ENCODE results near the gene SPEM3. TPM values are rescaled to one million over a fixed set of nuclear protein-coding genes. Genes with fewer than 3 reads are reported as not detected.
"Not testable (repeated sequence)": the region's sequence is repeated elsewhere in the genome, so short reads cannot be mapped to it uniquely, and the experiment has no call there.

SPEM3 gene
- total RNA-seq, 1 donor from 2014 or later = not detected

- Mint-ChIP-seq H3K27ac (ENCODE audit: unreplicated experiment) (peak overlapping the region; percentile 99), H3K9me3 (ENCODE audit: low read depth) (no peaks in the 10 kb centered on the region), H3K4me3 (ENCODE audit: unreplicated experiment) (peak overlapping the region; percentile 90), H3K36me3 (ENCODE audit: low read depth) (no peaks in the 10 kb centered on the region), H3K27me3 (ENCODE audit: low read depth) (no peaks in the 10 kb centered on the region), H3K4me1 (ENCODE audit: low read depth) (peaks cover 52% of the 10 kb centered on the region)
- no peak for DNase-seq (ENCODE audit: low spot score)
- TF ChIP-seq CTCF (IDR thresholded peaks at IDR 0.05) = no peak
Measured at GRCh38 chr17:7477392-7478275, 49.0 kb downstream of the SPEM3 start.

GRCh38 chr17:7478276-7479212 lies 49.9 kb downstream of the SPEM3 start:
- TF ChIP-seq CTCF (IDR thresholded peaks at IDR 0.05) = no peak
- Mint-ChIP-seq H3K4me3 (ENCODE audit: unreplicated experiment) (peak overlapping the region; percentile 90), H3K9me3 (ENCODE audit: low read depth) (no peaks in the 10 kb centered on the region), H3K4me1 (ENCODE audit: low read depth) (peaks cover 59% of the 10 kb centered on the region), H3K36me3 (ENCODE audit: low read depth) (no peaks in the 10 kb centered on the region), H3K27me3 (ENCODE audit: low read depth) (no peaks in the 10 kb centered on the region), H3K27ac (ENCODE audit: unreplicated experiment) (peak overlapping the region; percentile 99)
- no peak for DNase-seq (ENCODE audit: low spot score)

GRCh38 chr17:7479213-7480088 lies 50.8 kb downstream of the SPEM3 start, which contains the start of gene ZBTB4:
TSS of gene ZBTB4 (minus strand) at chr17:7479631. CDS start at chr17:7466801, 12,830 bp downstream.
- H3K27me3 Mint-ChIP-seq (ENCODE audit: low read depth) = no peaks in the 10 kb centered on the region
- peak within 1 kb of the TSS; percentile 99 for H3K27ac Mint-ChIP-seq (ENCODE audit: unreplicated experiment)
- peaks cover 59% of the 10 kb centered on the region for H3K4me1 Mint-ChIP-seq (ENCODE audit: low read depth)
- H3K9me3 Mint-ChIP-seq (ENCODE audit: low read depth) = no peaks in the 10 kb centered on the region
- DNase-seq (ENCODE audit: low spot score) = no peak
- H3K36me3 Mint-ChIP-seq (ENCODE audit: low read depth) = no peaks in the 10 kb centered on the region
- no peak for TF ChIP-seq CTCF (IDR thresholded peaks at IDR 0.05)
- H3K4me3 Mint-ChIP-seq (ENCODE audit: unreplicated experiment) = peak within 1 kb of the TSS; percentile 90

- no peaks in the 10 kb centered on the region for H3K36me3 Mint-ChIP-seq (ENCODE audit: low read depth)
- peak overlapping the region; percentile 84 for H3K4me3 Mint-ChIP-seq (ENCODE audit: unreplicated experiment)
- no peaks in the 10 kb centered on the region for H3K9me3 Mint-ChIP-seq (ENCODE audit: low read depth)
- H3K4me1 Mint-ChIP-seq (ENCODE audit: low read depth) = peaks cover 63% of the 10 kb centered on the region
- H3K27me3 Mint-ChIP-seq (ENCODE audit: low read depth) = no peaks in the 10 kb centered on the region
- DNase-seq (ENCODE audit: low spot score) = no peak
- peak overlapping the region; percentile 95 for H3K27ac Mint-ChIP-seq (ENCODE audit: unreplicated experiment)
- TF ChIP-seq CTCF (IDR thresholded peaks at IDR 0.05) = no peak
Measured at GRCh38 chr17:7480089-7480384, 51.4 kb downstream of the SPEM3 start.

GRCh38 chr17:7481275-7481674 lies 52.6 kb downstream of the SPEM3 start, which contains the start of gene SLC35G6:
TSS of gene SLC35G6 (plus strand) at chr17:7481446. CDS start at chr17:7481517, 71 bp downstream.
- not testable (repeated sequence) for H3K27me3 Mint-ChIP-seq (ENCODE audit: low read depth); DNase-seq (ENCODE audit: low spot score); H3K36me3 Mint-ChIP-seq (ENCODE audit: low read depth); H3K9me3 Mint-ChIP-seq (ENCODE audit: low read depth)
- H3K4me1 Mint-ChIP-seq (ENCODE audit: low read depth) = peaks cover 65% of the 10 kb centered on the region
- H3K4me3 Mint-ChIP-seq (ENCODE audit: unreplicated experiment) = peak within 1 kb of the TSS; percentile 84
- peak within 1 kb of the TSS; percentile 95 for H3K27ac Mint-ChIP-seq (ENCODE audit: unreplicated experiment)

GRCh38 chr17:7481842-7482741 lies 53.4 kb downstream of the SPEM3 start:
- not testable (repeated sequence) for H3K27me3 Mint-ChIP-seq (ENCODE audit: low read depth); H3K4me3 Mint-ChIP-seq (ENCODE audit: unreplicated experiment); H3K9me3 Mint-ChIP-seq (ENCODE audit: low read depth); DNase-seq (ENCODE audit: low spot score); H3K36me3 Mint-ChIP-seq (ENCODE audit: low read depth)
- peak overlapping the region; percentile 100 for H3K27ac Mint-ChIP-seq (ENCODE audit: unreplicated experiment)
- peaks cover 65% of the 10 kb centered on the region for H3K4me1 Mint-ChIP-seq (ENCODE audit: low read depth)

Data from chondrocyte (in vitro differentiated cells).